OCI-LY7 (cell line): ENCODE data around the gene FBXW11. TPM values are rescaled to one million over a fixed set of nuclear protein-coding genes. Genes with fewer than 3 reads are reported as not detected.

ENCODE experiments used
- BruUV-seq: library from RNA; stranded (reverse); fragments of 400-500 nt; replicated peaks from 2 replicates; lab custom pipeline; 2021; lab: Mats Ljungman, UMichigan
- CTCF ChIA-PET: fragments of 300-600 bp; sonication (Branson Sonifier 250); formaldehyde crosslinking; loops from one replicate; lab custom pipeline; 2022; ENCODE audit warnings: antibody characterized with exemption; ENCODE audit not compliant: unreplicated experiment; lab: Charles Lee
- POLR2A ChIA-PET: fragments of 300-600 bp; sonication (Branson Sonifier 250); formaldehyde crosslinking; loops from one replicate; lab custom pipeline; 2022; ENCODE audit warnings: antibody characterized with exemption; lab: Charles Lee
- DNase-seq: peaks from one replicate; pipeline ENCODE4 v3.0.0-alpha.2; 2015; ENCODE audit warnings: low spot score
- H2AFZ ChIP-seq: fragments of 200-600 bp; sonication (generic), shearing (Covaris generic); 2 replicates; pipeline ENCODE4 v1.6.1; 2014; ENCODE audit warnings: mild to moderate bottlenecking, antibody characterized with exemption, low read length, moderate library complexity
- H3K27ac ChIP-seq: fragments of 200-600 bp; sonication (generic); 2 replicates; pipeline ENCODE4 v1.5.1; 2014; ENCODE audit warnings: mixed run types, low read depth, mild to moderate bottlenecking, moderate library complexity, low read length, inconsistent platforms; ENCODE audit not compliant: poor library complexity, severe bottlenecking
- H3K36me3 ChIP-seq: fragments of 200-600 bp; sonication (generic); 2 replicates; pipeline ENCODE4 v1.6.1; 2014; ENCODE audit warnings: mild to moderate bottlenecking, antibody characterized with exemption, low read length, moderate library complexity, mixed read lengths; ENCODE audit not compliant: insufficient read depth
- H3K4me1 ChIP-seq: fragments of 200-600 bp; sonication (generic); 2 replicates; pipeline ENCODE4 v1.5.1; 2014; ENCODE audit warnings: mild to moderate bottlenecking, low read length; ENCODE audit not compliant: insufficient read depth, poor library complexity, severe bottlenecking
- H3K4me2 ChIP-seq: fragments of 200-600 bp; sonication (generic); 2 replicates; pipeline ENCODE4 v1.6.1; 2014; ENCODE audit warnings: mild to moderate bottlenecking, low read length
- H3K4me3 ChIP-seq: fragments of 200-600 bp; sonication (generic); 2 replicates; pipeline ENCODE4 v1.5.1; 2014; ENCODE audit warnings: mild to moderate bottlenecking, low read depth, low read length; ENCODE audit not compliant: poor library complexity, severe bottlenecking
- H3K79me2 ChIP-seq: fragments of 200-600 bp; sonication (generic); 2 replicates; pipeline ENCODE4 v1.6.1; 2016; ENCODE audit warnings: low read depth, mild to moderate bottlenecking, low read length, moderate library complexity, mixed read lengths; ENCODE audit not compliant: insufficient read depth
- H3K9me2 ChIP-seq: fragments of 200-600 bp; sonication (generic); 2 replicates; pipeline ENCODE4 v1.6.1; 2016; ENCODE audit warnings: mild to moderate bottlenecking, low read length, mixed read lengths; ENCODE audit not compliant: insufficient read depth
- H3K9me3 ChIP-seq: fragments of 200-600 bp; sonication (generic); 2 replicates; pipeline ENCODE4 v1.6.1; 2014; ENCODE audit warnings: mild to moderate bottlenecking, mixed run types, low read length, mixed read lengths
- H4K20me1 ChIP-seq: fragments of 200-600 bp; sonication (generic); 2 replicates; pipeline ENCODE4 v1.6.1; 2014; ENCODE audit warnings: mild to moderate bottlenecking, antibody characterized with exemption, low read length, moderate library complexity, mixed read lengths; ENCODE audit not compliant: insufficient read depth
- CTCF ChIP-seq: fragments of 200-600 bp; sonication (generic); conservative IDR thresholded peaks from 2 replicates; pipeline ENCODE4 v1.5.1; 2014; ENCODE audit warnings: mild to moderate bottlenecking, antibody characterized with exemption, low read length, moderate library complexity, mixed read lengths
- EZH2phosphoT487 ChIP-seq: fragments of 200-600 bp; sonication (generic); IDR thresholded peaks from 2 replicates; pipeline ENCODE4 v1.6.1; 2018; ENCODE audit warnings: low read depth, borderline replicate concordance, mild to moderate bottlenecking, mixed run types, antibody characterized with exemption, low read length, moderate library complexity, mixed read lengths
- intact Hi-C: fragments of 100-400 bp; cut with micrococcal nuclease; formaldehyde crosslinking; loops from one replicate; pipeline ENCODE4 v1.10.0; 2022; ENCODE audit not compliant: unreplicated experiment
- total RNA-seq, 2 experiments: library from RNA; depleted of rRNA in 1 of 2; stranded (reverse); fragments of >200 nt in 1 of 2; shearing (Covaris generic) in 1 of 2; gene quantifications; 2 replicates each; pipeline ENCODE4 v1.2.3, GENCODE V29; 2014 to 2022

FBXW11 gene
- total RNA-seq, 2 experiments from 2014 or later: 33.0 to 51.5 TPM

DNA sequence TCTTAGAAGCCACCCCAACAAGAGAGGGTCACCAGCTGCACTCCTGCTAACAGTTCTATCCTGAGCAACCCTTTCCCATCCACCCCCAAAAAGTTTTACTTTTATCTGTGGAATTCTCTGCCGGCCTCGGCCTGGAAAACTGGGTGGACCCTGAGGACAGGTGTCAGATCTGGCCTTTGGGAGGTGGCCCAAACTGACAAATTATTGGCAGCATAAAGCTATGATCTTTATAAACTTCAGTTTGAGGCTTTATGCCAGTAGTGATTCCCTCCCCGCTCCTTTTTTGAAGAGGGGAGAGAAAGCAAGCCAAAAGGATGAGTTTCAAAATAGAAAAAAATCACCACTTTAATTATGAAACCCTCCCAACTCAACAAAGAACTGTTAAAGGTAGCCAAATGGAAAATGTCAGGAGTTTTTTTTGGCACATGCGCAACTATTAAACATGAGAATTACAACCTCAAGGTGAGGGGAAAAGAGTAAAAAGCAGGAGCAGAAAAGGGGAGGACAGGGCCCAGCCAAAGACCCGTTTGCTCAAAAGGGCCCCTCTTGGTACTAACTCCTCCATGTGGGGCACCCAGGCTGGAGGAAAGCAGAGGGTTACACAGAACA is 49.4 kb downstream of the FBXW11 start:
- intact Hi-C loops: no loop called here
- no peak overlapping the region for H3K27ac ChIP-seq
- H3K4me2 ChIP-seq: no peak overlapping the region

DNA sequence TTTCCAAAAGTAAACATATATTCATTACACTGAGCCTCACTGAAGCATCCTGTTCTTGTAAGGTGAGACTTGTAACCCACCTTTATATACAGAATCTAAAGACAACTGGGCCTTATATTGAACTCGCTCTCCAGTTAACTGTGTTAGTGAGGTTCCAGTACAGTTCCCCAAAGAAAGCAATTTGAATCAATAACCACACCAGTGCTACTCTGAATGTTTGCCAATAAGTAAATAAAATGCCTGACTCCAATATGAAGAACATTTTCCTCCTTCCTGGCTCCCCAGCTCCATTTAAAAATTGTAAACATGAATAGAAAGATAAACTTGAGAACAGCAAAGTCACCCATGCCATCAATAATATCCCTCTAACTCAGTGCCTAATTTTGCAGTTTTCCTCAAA is 50.1 kb downstream of the FBXW11 start:
- intact Hi-C loops: no loop called here
- H3K9me3 ChIP-seq: no peaks in the 10 kb centered on the region
- peaks cover 48% of the 10 kb centered on the region for H3K79me2 ChIP-seq
- H3K27ac ChIP-seq: no peak overlapping the region
- no TSS peak for BruUV-seq
- POLR2A ChIA-PET: interaction anchor here (0.7 kb wide), 1 partner anchor 1274 kb away, joined by 3 read pairs; no protein-coding TSS in a partner anchor
- H4K20me1 ChIP-seq: peaks cover 11% of the 10 kb centered on the region; the same call in 1 of the 2 replicates
- no peak overlapping the region for H3K4me2 ChIP-seq
- no peak for DNase-seq
- CTCF ChIA-PET: no interaction called here
- TF ChIP-seq CTCF (no peak), EZH2phosphoT487 (no peak)
- peaks cover 3% of the 10 kb centered on the region; the same call in 1 of the 2 replicates for H3K36me3 ChIP-seq
- no peak overlapping the region for H3K4me3 ChIP-seq
- H3K9me2 ChIP-seq: no peaks in the 10 kb centered on the region
- no peaks in the 10 kb centered on the region for H3K4me1 ChIP-seq
- H2AFZ ChIP-seq: no peak overlapping the region

More for the DNA sequence above, 49.4 kb downstream of the FBXW11 start:
- no peak for DNase-seq
- POLR2A ChIA-PET: interaction anchor here (0.5 to 0.7 kb wide), 2 partner anchors 1101 to 1275 kb away, joined by 3 read pairs; no protein-coding TSS in a partner anchor
- Histone ChIP-seq H2AFZ (no peak overlapping the region), H3K9me3 (no peaks in the 10 kb centered on the region), H4K20me1 (peaks cover 11% of the 10 kb centered on the region; the same call in 1 of the 2 replicates), H3K79me2 (peaks cover 49% of the 10 kb centered on the region), H3K36me3 (peaks cover 3% of the 10 kb centered on the region; the same call in 1 of the 2 replicates), H3K4me1 (no peaks in the 10 kb centered on the region), H3K9me2 (no peaks in the 10 kb centered on the region), H3K4me3 (no peak overlapping the region)
- TF ChIP-seq EZH2phosphoT487 (no peak), CTCF (no peak)
- no TSS peak for BruUV-seq
- CTCF ChIA-PET: no interaction called here

DNA sequence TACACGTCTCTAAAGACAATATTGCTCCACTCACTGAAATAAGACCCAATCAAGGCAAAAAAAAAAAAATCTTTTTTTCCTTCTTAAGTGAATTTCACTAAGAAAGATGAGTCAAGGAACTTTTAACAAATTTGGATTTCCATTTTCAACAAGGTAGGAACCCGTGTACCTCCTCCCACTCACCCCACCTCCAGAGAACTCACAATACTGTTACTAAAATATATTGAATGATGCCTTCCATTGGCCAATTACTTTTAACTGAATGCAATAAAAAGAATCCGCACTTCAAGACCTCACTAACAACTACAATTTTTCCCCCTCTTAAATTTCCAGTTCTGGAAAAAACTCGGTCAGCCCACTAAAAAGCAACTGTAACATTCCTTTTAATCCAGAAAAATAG is 50.7 kb downstream of the FBXW11 start:
- POLR2A ChIA-PET: no interaction called here
- H3K4me2 ChIP-seq: no peak overlapping the region
- intact Hi-C loops: no loop called here

More for the DNA sequence above, 50.7 kb downstream of the FBXW11 start:
- H3K9me2 ChIP-seq: no peaks in the 10 kb centered on the region
- BruUV-seq: no TSS peak
- peaks cover 11% of the 10 kb centered on the region; the same call in 1 of the 2 replicates for H4K20me1 ChIP-seq
- peaks cover 3% of the 10 kb centered on the region; the same call in 1 of the 2 replicates for H3K36me3 ChIP-seq
- no peak for DNase-seq
- no peak overlapping the region for H3K27ac ChIP-seq
- no peaks in the 10 kb centered on the region for H3K4me1 ChIP-seq
- H3K79me2 ChIP-seq: peaks cover 42% of the 10 kb centered on the region
- no peak overlapping the region for H3K4me3 ChIP-seq
- CTCF ChIA-PET: no interaction called here
- no peaks in the 10 kb centered on the region for H3K9me3 ChIP-seq
- no peak overlapping the region for H2AFZ ChIP-seq
- TF ChIP-seq EZH2phosphoT487 (no peak), CTCF (no peak)
